HFF-Myc (cell line): ENCODE results near the gene COA7.

ENCODE experiments used
- DNase-seq: peaks from one replicate; pipeline ENCODE4 v3.0.0-alpha.2; 2011; ENCODE audit warnings: low read depth; ENCODE audit errors: extremely low read depth
- H3K4me3 ChIP-seq: replicated peaks from 2 replicates; pipeline ENCODE4 v1.5.1; 2011; ENCODE audit warnings: low read depth, mild to moderate bottlenecking, control low read depth, low read length
- TF ChIP-seq, protein P1 (sequence below): IDR thresholded peaks from 2 replicates; pipeline ENCODE4 v1.5.1; 2012; ENCODE audit warnings: mild to moderate bottlenecking, low read depth, low read length, control low read depth; ENCODE audit errors: missing control alignments

The COA7 gene

DNA sequence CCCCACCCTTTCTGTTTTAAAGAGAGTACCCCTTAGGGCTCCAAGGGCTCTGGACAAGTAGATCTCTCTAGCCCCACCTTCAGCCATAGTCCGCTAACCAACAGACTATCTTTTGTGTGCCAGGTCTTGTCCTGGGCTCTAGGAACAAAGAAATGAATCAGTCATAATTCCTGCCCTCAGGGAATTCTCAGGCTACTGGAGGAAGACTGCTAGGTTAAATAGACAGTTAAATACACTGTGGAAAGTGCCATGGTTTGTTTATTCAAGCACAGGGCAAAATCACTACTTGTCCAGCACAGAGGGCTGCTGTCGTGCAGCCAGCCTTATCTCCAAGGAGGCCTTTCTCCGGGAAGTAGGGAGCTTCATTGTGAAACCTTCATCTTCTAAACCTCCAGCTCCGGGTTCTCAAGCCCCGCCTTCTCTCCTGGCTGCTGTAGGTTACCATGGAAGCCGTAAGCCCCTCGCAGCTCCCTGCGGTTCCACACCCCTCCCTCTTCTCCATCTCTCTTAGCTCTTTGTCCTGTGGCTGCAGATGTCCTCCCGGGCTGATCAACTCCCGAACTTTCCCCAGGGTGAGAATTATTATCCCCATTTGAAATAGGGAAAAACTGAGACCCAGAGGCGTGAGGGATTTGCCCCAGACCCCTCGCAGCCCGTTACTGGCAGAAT lies 35.4 kb downstream of the COA7 start:
- TF ChIP-seq, protein P1, sequence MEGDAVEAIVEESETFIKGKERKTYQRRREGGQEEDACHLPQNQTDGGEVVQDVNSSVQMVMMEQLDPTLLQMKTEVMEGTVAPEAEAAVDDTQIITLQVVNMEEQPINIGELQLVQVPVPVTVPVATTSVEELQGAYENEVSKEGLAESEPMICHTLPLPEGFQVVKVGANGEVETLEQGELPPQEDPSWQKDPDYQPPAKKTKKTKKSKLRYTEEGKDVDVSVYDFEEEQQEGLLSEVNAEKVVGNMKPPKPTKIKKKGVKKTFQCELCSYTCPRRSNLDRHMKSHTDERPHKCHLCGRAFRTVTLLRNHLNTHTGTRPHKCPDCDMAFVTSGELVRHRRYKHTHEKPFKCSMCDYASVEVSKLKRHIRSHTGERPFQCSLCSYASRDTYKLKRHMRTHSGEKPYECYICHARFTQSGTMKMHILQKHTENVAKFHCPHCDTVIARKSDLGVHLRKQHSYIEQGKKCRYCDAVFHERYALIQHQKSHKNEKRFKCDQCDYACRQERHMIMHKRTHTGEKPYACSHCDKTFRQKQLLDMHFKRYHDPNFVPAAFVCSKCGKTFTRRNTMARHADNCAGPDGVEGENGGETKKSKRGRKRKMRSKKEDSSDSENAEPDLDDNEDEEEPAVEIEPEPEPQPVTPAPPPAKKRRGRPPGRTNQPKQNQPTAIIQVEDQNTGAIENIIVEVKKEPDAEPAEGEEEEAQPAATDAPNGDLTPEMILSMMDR = no peak
- DNase-seq = no peak
- no peak overlapping the region for H3K4me3 ChIP-seq

DNA sequence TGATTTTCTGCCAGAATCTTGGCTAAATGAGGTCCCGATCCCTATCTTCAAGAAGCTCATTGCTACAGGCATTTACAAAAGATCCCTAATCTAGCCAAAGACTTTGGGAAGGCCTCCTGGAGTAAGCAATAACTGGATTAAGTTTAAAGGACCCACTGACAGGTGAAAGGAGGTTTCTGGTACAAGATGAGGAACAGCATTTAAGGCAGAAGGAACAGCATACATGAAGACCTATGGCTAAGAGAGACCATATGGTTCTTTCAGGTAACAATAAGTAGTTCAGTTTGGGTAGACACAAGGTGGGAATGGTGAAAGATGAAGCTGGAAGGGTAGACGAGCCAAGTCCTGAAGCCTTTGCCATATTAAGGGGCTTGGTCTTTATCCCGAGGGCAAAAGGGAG lies 37.3 kb downstream of the COA7 start:
- DNase-seq = no peak
- H3K4me3 ChIP-seq = no peak overlapping the region
- TF ChIP-seq, protein P1 = no peak

DNA sequence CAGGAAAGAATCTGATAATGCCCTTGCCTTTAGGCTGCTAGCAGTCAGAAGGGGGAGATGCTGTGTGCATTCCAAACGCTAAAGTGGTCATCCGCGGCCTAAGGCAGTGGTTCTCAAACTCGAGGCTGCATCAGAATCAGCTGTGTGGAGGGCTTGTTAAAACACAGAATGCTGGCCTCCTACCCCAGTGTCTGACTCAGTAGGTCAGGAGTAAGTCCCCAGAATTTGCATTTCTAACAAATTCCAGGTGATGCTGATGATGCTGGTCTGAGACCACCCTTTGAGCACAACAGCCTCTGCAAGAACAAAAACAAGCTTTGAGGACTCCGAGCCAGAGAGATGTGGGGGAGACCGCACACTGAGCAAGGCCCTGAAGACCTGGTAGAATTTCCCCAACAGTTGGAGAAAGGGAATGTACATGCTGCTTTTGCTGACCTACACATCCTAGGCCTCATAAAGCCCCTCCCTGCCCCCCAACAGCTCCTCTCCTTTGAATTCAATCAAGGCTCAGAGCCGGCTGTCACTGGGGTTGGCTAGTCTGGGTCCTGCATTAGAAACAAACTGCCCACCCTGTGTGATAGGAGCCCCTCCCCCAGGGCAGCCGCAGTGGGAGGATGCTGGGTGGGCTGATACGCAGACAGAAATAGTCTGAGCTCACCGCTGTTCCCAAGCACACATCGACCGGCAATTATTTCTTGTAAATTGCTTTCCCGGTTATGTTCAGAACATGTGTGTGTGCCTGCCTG lies 38.1 kb downstream of the COA7 start:
- no peak overlapping the region for H3K4me3 ChIP-seq
- TF ChIP-seq, protein P1 = no peak
- no peak for DNase-seq

DNA sequence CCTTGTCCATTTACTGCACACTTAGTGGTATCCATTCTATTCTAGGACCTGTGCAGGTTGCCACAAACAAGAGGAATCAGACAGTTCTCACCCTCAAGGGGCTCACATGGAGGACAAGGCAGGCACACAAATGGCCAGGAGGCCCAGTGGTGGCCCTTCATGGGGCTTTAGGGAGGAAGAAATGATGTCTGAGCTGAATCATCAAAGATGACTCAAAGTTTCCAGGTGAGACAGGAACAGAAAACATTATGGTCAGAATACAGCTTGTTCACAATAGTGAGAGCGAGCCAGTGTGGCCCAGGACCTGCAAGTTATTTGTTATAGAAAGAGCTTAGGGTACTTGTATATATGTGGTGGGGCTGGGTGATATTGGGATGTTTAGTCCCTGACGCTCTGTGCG lies 38.8 kb downstream of the COA7 start:
- DNase-seq = no peak
- TF ChIP-seq, protein P1 = no peak

DNA sequence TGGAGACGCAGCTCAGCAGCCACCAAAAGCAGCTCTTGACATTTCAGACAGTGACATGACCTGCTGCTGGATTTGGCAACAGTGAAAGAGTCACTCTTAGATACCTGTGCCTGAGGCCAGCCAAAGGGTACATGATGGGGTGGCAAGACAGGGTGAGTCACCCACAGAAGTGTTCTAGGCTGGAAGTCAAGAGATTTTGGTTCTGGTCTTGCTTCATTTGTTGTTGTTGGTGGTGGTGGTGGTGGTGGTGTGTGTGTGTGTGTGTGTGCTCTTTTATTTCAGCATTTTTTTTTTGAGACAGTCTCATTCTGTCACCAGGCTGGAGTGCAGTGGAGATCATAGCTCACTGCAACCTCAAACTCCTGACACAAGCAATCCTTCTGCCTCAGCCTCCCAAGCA lies 39.4 kb downstream of the COA7 start:
- no peak for DNase-seq
- TF ChIP-seq, protein P1 = no peak
- no peak overlapping the region for H3K4me3 ChIP-seq

More for the DNA sequence above, 38.8 kb downstream of the COA7 start:
- H3K4me3 ChIP-seq = no peak overlapping the region

DNA sequence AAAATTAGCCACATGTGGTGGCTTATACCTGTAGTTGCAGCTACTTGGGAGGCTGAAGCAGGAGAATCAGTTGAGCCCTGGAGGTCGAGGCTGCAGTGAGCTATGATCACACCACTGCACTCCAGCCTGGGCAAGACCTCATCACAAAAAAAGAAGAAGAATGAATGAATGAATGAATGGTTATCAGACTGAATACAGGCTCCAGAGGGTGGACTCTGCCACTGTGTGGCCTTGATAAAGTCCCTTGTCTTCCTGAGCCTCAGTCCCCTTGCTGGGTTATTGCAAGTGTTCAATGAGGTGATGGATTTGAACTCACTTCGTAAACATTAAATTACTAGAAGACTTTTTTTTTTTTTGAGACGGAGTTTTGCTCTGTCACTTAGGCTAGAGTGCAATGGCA lies 40.4 kb downstream of the COA7 start:
- TF ChIP-seq, protein P1 = no peak
- H3K4me3 ChIP-seq = no peak overlapping the region
- DNase-seq = no peak

DNA sequence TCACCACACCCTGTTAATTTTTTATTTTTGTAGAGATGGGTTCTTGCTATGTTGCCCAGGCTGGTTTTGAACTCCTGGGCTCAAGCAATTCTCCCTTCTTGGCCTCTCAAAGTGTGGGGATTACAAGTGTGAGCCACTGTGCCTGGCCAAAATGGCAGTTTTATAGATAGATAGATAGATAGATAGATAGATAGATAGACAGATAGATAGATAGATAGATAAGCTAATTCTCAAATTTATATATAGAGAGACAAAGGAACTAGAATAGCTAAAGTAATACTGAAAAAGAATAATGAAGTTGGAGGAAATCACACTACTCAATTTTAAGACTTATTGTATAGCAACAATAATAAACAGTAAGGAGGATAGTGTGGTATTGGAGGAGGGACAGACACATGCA lies 44.1 kb downstream of the COA7 start:
- H3K4me3 ChIP-seq = no peak overlapping the region
- TF ChIP-seq, protein P1 = no peak
- no peak for DNase-seq
